Keratinocyte (primary cell): ENCODE results near the gene CYP2D6. TPM values are rescaled to one million over a fixed set of nuclear protein-coding genes. Genes with fewer than 3 reads are reported as not detected.

Experiments
- DNase-seq: peaks from one replicate; pipeline ENCODE4 v3.0.0-alpha.2; 2011; ENCODE audit warnings: low read depth, missing footprints, low spot score
- FAIRE-seq: peaks from 2 replicates; lab custom pipeline; 2011; peaks lifted over from hg19 to GRCh38; lab: Jason Lieb, UNC
- H2AFZ ChIP-seq: 2 replicates; pipeline ENCODE4 v1.6.0; 2012; ENCODE audit warnings: low read length, control low read depth, inconsistent platforms; ENCODE audit not compliant: control insufficient read depth
- H3K27ac ChIP-seq: 2 replicates; pipeline ENCODE4 v1.5.1; 2011; ENCODE audit warnings: low read length; ENCODE audit not compliant: control insufficient read depth, insufficient read depth
- H3K27me3 ChIP-seq: 3 replicates; pipeline ENCODE4 v1.6.0; 2011; ENCODE audit warnings: low read length; ENCODE audit not compliant: control insufficient read depth, insufficient read depth; ENCODE audit errors: extremely low read depth
- H3K36me3 ChIP-seq, 2 experiments: 2 replicates in 1 of 2; 3 replicates in 1 of 2; pipeline ENCODE4 v1.5.1; 2011; ENCODE audit warnings: low read length in 2 of 2, mild to moderate bottlenecking in 1 of 2; ENCODE audit not compliant: control insufficient read depth in 2 of 2, insufficient read depth in 2 of 2; ENCODE audit errors: extremely low read depth in 1 of 2
- H3K4me1 ChIP-seq: 3 replicates; pipeline ENCODE4 v1.5.1; 2011; ENCODE audit warnings: low read length; ENCODE audit not compliant: control insufficient read depth, insufficient read depth; ENCODE audit errors: extremely low read depth
- H3K4me2 ChIP-seq: 3 replicates; pipeline ENCODE4 v1.6.0; 2011; ENCODE audit warnings: low read depth, low read length; ENCODE audit not compliant: control insufficient read depth, insufficient read depth; ENCODE audit errors: extremely low read depth
- H3K4me3 ChIP-seq, 3 experiments: fragments of 200-600 bp in 1 of 3; sonication (generic) in 1 of 3; 2 replicates in 2 of 3; 3 replicates in 1 of 3; pipeline ENCODE4 v1.5.1; 2011 to 2016; ENCODE audit warnings: low read length in 3 of 3, mild to moderate bottlenecking in 3 of 3, control low read depth in 2 of 3, inconsistent platforms in 1 of 3, low read depth in 1 of 3, mixed read lengths in 1 of 3, mixed run types in 1 of 3, moderate library complexity in 1 of 3; ENCODE audit not compliant: control insufficient read depth in 2 of 3, insufficient read depth in 2 of 3; ENCODE audit errors: extremely low read depth in 1 of 3
- H3K79me2 ChIP-seq: 2 replicates; pipeline ENCODE4 v1.6.0; 2012; ENCODE audit warnings: low read length; ENCODE audit not compliant: control insufficient read depth, insufficient read depth
- H3K9ac ChIP-seq: 3 replicates; pipeline ENCODE4 v1.6.0; 2011; ENCODE audit warnings: low read length; ENCODE audit not compliant: control insufficient read depth, insufficient read depth; ENCODE audit errors: extremely low read depth
- H3K9me1 ChIP-seq: 3 replicates; pipeline ENCODE4 v1.6.0; 2011; ENCODE audit warnings: low read length; ENCODE audit not compliant: control insufficient read depth, insufficient read depth; ENCODE audit errors: extremely low read depth
- H3K9me3 ChIP-seq: 2 replicates; pipeline ENCODE4 v1.5.1; 2012; ENCODE audit warnings: low read depth, low read length; ENCODE audit not compliant: control insufficient read depth
- H4K20me1 ChIP-seq: 3 replicates; pipeline ENCODE4 v1.6.0; 2011; ENCODE audit warnings: low read length; ENCODE audit not compliant: control insufficient read depth, insufficient read depth; ENCODE audit errors: extremely low read depth
- CTCF ChIP-seq, 3 experiments: IDR thresholded peaks in 1 of 3; conservative IDR thresholded peaks in 1 of 3; optimal IDR thresholded peaks in 1 of 3; 2 replicates in 2 of 3; 3 replicates in 1 of 3; pipeline versions ENCODE3 to v1.5.1; 2011; ENCODE audit warnings: low read length in 3 of 3, mild to moderate bottlenecking in 3 of 3, moderate library complexity in 2 of 3, control low read depth in 1 of 3, inconsistent platforms in 1 of 3; ENCODE audit not compliant: insufficient read depth in 2 of 3; ENCODE audit errors: extremely low read depth in 1 of 3
- EZH2 ChIP-seq: IDR thresholded peaks from one replicate; pipeline ENCODE4 v1.6.1; 2012; ENCODE audit warnings: inconsistent platforms, mild to moderate bottlenecking, low read length, moderate library complexity
- dilution Hi-C: fragments of 300-500 bp; cut with MboI; formaldehyde crosslinking; loops from one replicate; pipeline ENCODE4 v1.7.0; 2020; ENCODE audit warnings: low sequenced_read_pairs; ENCODE audit not compliant: extremely low pct_ligation_motif_present
- polyA plus RNA-seq, 5 experiments: library from polyadenylated mRNA; depleted of rRNA in 3 of 5; stranded (reverse) in 3 of 5; stranded (forward) in 1 of 5; unstranded in 1 of 5; fragments of >200 nt; gene quantifications; 1 replicate in 1 of 5; 2 replicates in 3 of 5; 3 replicates in 1 of 5; pipeline versions ENCODE4 v1.2.1 to v1.2.3, GENCODE V29; 2011 to 2012; ENCODE audit warnings: missing spikeins in 2 of 5, low read depth in 1 of 5, low replicate concordance in 1 of 5

The CYP2D6 gene
- polyA plus RNA-seq, 1 donor (not counting 4 experiments of a cell fraction or from before 2014, with no cell fraction given): 0.81 TPM

DNA sequence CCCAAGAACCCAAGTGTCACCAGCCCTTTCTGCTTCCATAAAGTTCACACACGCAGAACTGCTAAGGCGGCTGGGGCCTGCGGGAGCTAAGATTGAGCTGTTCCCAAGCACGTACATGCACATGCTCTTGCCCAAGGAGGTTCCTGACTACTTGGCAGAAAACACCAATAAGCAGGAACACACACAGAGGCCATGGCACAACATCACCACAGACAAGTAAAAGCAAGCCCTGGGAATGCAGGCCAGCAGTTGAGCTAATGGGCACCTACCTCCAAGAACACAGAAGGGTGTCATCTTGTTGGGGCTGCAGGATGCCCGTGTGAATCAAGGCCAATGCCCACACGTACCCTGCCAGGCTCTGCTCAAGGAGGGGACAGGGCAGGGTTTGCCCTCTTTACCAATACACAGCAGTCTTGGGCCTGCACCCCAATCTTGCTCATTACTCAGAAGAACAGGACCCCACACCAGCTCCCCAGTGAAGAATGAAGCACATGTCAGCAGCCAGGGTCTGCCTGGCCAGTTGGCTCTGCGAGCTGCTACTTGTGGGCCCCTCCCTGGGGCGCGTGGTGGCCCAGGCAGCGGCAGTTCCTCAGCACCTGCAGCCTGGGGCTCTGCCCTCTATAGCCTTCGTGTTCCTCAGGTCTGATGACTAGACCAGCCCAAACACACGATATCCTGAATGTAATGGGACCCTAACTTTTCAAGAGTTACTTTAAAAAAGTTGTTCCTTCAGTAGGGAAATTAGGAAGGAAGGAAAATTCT, 32.3 kb upstream of the CYP2D6 start:
- Histone ChIP-seq H3K4me3 (peak overlapping the region in 1 of 3 experiments; percentile 9), H2AFZ (no peak overlapping the region), H3K27ac (peak overlapping the region; percentile 83), H3K27me3 (no peaks in the 10 kb centered on the region), H4K20me1 (no peaks in the 10 kb centered on the region), H3K4me2 (peak overlapping the region; percentile 71), H3K9me3 (no peaks in the 10 kb centered on the region), H3K36me3 (peaks cover 16 to 18% of the 10 kb centered on the region in 2 experiments), H3K9me1 (peaks cover 8% of the 10 kb centered on the region), H3K9ac (peak overlapping the region; percentile 63), H3K79me2 (no peaks in the 10 kb centered on the region), H3K4me1 (peaks cover 27% of the 10 kb centered on the region)
- peak; percentile 82 for DNase-seq
- dilution Hi-C loops: no loop called here
- TF ChIP-seq EZH2: no peak
- no peak for TF ChIP-seq CTCF (optimal IDR thresholded peaks at IDR 0.05 in 1 of 3, IDR thresholded peaks at IDR 0.05 in 1 of 3, conservative IDR thresholded peaks at IDR 0.05 in 1 of 3; ENCODE audit: extremely low read depth in 1 of 3, insufficient read depth in 2 of 3, low read length in 3 of 3)
- peak; percentile 100 for FAIRE-seq

- FAIRE-seq: no peak
- Histone ChIP-seq H3K79me2 (no peaks in the 10 kb centered on the region), H4K20me1 (no peaks in the 10 kb centered on the region), H3K9ac (no peak overlapping the region), H3K4me1 (peaks cover 38% of the 10 kb centered on the region), H3K4me2 (no peak overlapping the region), H3K9me1 (peaks cover 8% of the 10 kb centered on the region), H3K9me3 (no peaks in the 10 kb centered on the region), H3K27me3 (no peaks in the 10 kb centered on the region), H3K27ac (peak overlapping the region; percentile 49), H2AFZ (no peak overlapping the region), H3K36me3 (peaks cover 8 to 15% of the 10 kb centered on the region in 2 experiments), H3K4me3 (no peak overlapping the region)
- dilution Hi-C loops: no loop called here
- TF ChIP-seq EZH2 (no peak), CTCF (optimal IDR thresholded peaks at IDR 0.05 in 1 of 3, IDR thresholded peaks at IDR 0.05 in 1 of 3, conservative IDR thresholded peaks at IDR 0.05 in 1 of 3; ENCODE audit: extremely low read depth in 1 of 3, insufficient read depth in 2 of 3, low read length in 3 of 3) (no peak)
- DNase-seq: no peak
These were observed 30.5 kb upstream of the CYP2D6 start for GRCh38 chr22:42160830-42161696.
